Epidermal melanocyte (primary cell): Measurements from ENCODE around the gene RFTN1.
A peak's percentile ranks its signal among the peaks of the same experiment; 100 is the strongest.

Experiments
- DNase-seq: peaks from one replicate; pipeline ENCODE4 v3.0.0; 2011; ENCODE audit warnings: low spot score; ENCODE audit not compliant: insufficient read length

The RFTN1 gene

GRCh38 chr3:16468002-16468335 is 45.5 kb downstream of the RFTN1 start:
- DNase-seq = no peak

GRCh38 chr3:16467393-16467792 is 46.1 kb downstream of the RFTN1 start:
- DNase-seq = no peak

- DNase-seq = no peak
Measured at GRCh38 chr3:16466822-16467221, 46.7 kb downstream of the RFTN1 start.

GRCh38 chr3:16464511-16465148 is 48.9 kb downstream of the RFTN1 start:
- DNase-seq = no peak

- DNase-seq = no peak
Measured at GRCh38 chr3:16463914-16464313, 49.6 kb downstream of the RFTN1 start.

GRCh38 chr3:16463119-16463518 is 50.4 kb downstream of the RFTN1 start:
- DNase-seq = no peak

- DNase-seq = no peak
Measured at GRCh38 chr3:16462679-16463078, 50.8 kb downstream of the RFTN1 start.

GRCh38 chr3:16461463-16462245 is 51.8 kb downstream of the RFTN1 start:
- no peak for DNase-seq

- no peak for DNase-seq
Measured at GRCh38 chr3:16460886-16461285, 52.6 kb downstream of the RFTN1 start.

GRCh38 chr3:16460273-16460672 is 53.2 kb downstream of the RFTN1 start:
- no peak for DNase-seq

GRCh38 chr3:16456784-16457415 is 56.6 kb downstream of the RFTN1 start:
- DNase-seq = no peak

- no peak for DNase-seq
Measured at GRCh38 chr3:16455966-16456365, 57.5 kb downstream of the RFTN1 start.

- no peak for DNase-seq
Measured at GRCh38 chr3:16455001-16455400, 58.5 kb downstream of the RFTN1 start.

GRCh38 chr3:16452261-16452660 is 61.2 kb downstream of the RFTN1 start:
- no peak for DNase-seq

- no peak for DNase-seq
Measured at GRCh38 chr3:16449369-16449768, 64.1 kb downstream of the RFTN1 start.

- DNase-seq = peak; percentile 50
Measured at GRCh38 chr3:16448639-16449070, 64.8 kb downstream of the RFTN1 start.

GRCh38 chr3:16447135-16447534 is 66.4 kb downstream of the RFTN1 start:
- DNase-seq = no peak

- no peak for DNase-seq
Measured at GRCh38 chr3:16444344-16444743, 69.2 kb downstream of the RFTN1 start.

GRCh38 chr3:16442730-16443129 is 70.8 kb downstream of the RFTN1 start:
- no peak for DNase-seq

- DNase-seq = no peak
Measured at GRCh38 chr3:16441371-16441875, 72.1 kb downstream of the RFTN1 start.

- DNase-seq = no peak
Measured at GRCh38 chr3:16439848-16440708, 73.4 kb downstream of the RFTN1 start.
